Effector CD4-positive, alpha-beta T cell (primary cell): Measurements from ENCODE around the gene ANKUB1.
A peak's percentile ranks its signal among the peaks of the same experiment; 100 is the strongest.

ENCODE experiments used
- DNase-seq: peaks from one replicate; pipeline ENCODE4 v3.0.0-alpha.2; 2020

The ANKUB1 gene

DNA sequence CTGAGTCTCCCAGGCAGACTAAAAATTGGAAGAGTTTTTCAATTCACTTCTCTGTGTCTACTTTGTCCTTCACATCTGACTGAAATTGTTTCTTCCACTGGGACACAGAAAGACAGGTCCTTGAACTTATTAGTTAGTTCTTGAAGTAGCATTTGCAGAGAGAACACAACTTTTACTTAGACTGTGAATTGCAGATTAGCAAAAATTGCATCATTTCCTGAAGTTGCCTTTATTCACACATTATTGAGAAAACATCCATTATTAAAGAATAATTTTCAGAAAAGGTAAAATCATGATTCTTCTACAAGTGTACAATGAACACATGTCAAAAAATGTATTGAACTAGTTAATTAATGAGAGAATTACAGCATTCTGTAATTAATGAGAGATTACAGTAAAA lies 38.6 kb downstream of the ANKUB1 start:
- DNase-seq = no peak

DNA sequence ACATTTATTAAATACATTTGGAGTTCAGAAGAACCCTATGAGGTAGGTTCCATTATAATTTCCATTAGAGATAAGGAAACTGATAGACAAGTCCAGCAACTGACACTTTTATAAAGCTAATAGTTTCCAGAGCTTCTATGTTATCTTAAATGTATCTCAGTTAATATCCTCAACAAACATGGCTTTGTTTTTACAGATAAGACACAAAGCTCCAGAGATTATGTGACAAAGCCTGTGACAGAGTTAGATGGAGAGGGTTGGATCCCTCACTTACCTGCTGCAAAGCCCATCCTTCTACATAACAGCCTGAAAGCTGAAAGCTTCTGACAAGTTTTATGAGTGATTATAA lies 39.6 kb downstream of the ANKUB1 start:
- DNase-seq = no peak

DNA sequence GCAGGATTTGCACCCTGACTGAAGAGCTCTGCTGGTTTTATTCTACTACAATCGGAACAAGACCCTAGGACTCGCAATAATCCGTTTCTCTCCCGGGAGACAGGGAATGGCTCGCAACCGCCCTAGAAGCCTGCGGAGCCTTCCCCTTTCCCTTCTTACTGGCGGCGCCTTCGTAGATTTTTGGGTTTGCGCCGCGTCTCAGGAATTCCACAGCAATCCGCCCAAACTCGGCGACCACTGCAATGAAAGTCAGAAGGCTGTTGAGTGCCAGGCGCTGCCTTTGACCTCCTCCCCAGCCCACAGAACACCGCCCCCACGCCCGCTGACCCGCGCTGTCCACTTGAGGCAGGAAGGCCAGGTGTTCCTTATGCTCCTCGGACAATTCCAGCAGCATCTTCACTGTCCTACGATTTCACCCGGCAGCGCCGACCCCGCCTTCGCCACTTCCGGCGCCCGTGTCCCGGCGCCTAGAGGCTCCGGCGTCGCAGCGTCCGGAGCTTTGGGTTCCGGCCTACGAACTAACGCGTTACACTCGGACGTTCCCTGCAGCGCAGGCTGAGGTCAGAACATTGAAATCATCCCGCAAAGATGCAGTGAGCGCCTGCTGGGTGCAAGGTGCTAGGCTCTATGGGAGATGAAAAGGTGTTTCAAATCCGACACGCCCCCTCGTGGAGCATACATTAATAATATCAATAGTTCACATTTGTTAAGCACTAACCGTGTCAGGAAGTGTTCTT lies 40.1 kb downstream of the ANKUB1 start, which contains the start of gene COMMD2:
TSS of gene COMMD2 (minus strand) at position 439 of the 737 bp plus-strand sequence. CDS start at position 394, 45 bp downstream.
- peak; percentile 54 for DNase-seq

DNA sequence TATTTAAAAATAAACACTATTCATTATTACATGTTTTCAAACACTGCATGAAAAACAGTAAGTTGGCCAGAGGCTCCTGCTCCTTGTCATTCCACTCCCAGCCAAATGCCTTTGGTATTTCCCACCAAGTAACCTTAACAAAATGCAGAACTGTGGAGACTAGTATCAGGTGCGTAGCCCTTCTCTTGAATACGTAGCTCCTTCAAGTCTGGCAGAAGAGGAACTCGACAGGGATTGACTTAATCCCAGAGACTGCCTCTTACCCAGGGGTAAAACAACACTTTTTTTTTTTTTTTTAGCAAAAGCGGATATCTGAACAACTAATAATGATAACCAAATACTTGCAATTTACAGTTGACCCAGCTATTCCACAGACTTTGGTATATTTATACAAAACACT lies 40.8 kb downstream of the ANKUB1 start:
- no peak for DNase-seq

DNA sequence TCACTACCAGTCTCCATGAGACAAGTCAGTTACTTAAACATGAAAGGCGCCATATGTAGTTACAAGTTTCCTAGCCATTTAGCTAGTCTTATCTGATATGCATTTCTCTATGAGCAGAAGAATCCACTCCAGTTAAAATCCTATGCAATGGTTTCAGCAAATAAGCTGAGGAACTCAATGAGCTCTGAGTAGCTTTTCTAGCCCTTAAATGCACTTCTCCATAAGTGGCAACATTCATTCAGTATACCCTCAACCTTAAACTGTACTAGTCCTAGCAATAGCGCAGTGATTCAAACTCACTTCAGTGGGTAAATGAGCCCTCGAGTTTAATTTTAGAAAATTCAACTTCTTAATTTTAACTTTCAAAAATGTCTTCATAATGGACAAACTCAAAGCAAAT lies 47.7 kb downstream of the ANKUB1 start:
- no peak for DNase-seq

DNA sequence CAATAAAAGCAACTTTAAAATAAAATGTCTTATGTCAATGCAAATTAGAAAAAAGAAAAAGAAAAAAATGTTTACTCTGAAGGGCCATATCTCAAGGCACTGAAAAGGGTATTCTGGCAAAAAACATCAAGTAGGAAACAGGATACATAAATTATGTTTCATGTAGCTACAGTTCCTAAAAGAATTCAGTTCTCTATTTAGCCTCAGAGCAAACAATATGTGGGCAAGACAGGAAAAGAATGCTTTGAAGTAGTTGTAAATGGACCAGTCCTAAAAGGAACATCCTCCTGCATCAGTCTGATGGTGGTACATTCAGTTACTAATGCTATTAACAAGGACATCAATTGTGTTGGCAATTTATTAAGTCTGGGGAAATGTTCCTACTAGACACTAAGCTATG lies 48.2 kb downstream of the ANKUB1 start:
- no peak for DNase-seq

DNA sequence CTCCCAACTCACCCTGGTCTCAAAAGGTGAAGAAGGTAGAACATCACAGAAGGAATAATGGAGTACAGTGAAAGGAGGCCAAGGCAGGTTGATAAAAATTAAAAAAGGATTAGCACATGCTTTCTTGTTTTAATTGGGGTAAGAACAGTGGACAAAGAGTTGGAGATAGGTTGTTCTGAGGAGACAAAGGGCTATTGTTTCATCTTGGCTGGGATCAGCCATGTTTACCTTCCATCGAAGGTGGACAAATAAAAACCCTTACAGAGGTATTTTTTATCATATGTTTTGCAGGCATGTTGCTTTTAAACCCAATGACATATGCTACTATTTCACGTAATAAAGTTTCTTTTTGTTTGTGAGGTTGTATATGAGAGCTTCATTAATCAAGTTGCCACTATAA lies 53.0 kb downstream of the ANKUB1 start:
- DNase-seq = no peak

DNA sequence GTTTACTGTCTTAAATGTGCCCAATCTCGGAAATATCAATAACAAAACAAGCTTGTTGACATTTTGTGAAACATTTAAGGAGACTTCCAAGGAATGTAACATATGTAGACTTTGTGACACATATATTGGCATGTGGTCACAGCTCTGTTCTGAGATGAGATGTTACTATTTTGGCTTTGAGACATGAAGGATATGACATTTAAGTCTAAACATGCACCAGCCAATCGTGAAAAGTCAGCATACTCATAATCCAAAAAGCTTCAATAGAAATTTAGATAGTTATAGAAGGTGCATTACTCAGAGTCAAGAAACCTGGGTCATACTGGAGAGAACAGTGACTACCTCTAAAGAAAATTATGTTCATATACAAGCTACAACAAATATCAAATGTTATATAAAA lies 53.5 kb downstream of the ANKUB1 start:
- DNase-seq = no peak

DNA sequence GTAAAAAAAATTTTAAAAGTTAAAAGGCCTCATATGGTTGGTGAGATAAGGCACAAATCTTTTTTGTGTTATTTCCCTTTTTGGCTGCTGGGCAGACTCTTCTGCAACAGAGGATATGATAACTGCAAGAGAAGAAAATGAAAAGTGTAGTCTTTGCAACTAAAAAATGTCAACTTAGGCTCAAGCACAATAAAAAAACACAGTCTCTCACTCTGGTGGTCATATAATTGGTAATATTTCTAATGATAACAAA lies 55.5 kb downstream of the ANKUB1 start:
- no peak for DNase-seq

DNA sequence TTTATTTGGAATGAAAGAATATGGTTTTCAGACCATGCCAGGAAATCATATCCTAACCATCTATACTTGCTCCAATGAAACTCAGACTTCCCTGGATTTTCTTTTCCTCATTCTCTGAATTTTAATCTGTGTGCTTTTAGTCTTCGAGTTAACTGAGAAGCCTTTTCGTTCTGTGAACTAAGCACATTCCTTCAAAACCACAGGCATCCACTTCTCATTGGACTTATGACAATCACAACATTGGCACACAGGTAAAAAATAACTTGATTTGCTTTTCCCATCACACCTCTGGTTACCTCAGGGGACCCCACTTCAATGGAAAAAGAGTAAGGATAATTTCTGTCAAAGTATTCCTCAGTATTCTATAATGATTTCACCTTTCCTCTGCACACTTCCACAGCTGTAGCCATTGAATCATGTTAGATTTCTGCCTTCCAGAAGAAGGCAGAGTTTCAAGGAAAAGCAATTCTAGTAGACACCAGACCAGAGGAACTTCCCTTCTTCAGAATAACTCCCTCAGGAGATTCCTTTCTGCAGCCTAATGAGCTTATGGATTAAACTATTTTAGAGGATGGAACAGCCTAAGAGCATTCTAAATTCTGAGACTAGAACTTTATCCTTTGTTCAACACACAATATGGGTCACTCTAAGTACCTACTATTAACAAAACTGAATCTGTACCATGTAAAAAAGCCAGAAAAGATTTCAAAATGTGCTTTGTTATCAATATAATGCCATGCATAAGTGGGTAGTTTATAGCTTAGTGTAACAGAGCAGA lies 56.0 kb downstream of the ANKUB1 start:
- no peak for DNase-seq

DNA sequence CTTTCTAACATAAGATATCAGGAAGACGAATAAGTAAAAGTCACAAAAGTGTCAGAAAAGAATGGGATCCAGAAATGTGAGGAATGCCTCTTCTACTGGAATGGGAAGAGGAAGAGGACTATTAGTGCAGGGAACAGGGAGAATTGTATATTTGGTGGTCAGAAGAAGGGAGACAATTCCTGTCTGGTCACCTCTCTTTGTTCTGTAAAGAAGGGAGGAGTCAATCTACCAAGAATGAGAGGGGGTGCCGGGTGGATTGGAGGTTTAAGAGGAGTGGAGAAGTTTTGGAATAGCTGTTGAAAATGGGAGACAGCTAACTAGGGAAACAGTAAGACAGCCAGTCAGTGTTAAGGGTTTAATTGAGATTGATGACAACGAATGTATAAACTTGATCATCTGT lies 60.1 kb downstream of the ANKUB1 start:
- DNase-seq = no peak

DNA sequence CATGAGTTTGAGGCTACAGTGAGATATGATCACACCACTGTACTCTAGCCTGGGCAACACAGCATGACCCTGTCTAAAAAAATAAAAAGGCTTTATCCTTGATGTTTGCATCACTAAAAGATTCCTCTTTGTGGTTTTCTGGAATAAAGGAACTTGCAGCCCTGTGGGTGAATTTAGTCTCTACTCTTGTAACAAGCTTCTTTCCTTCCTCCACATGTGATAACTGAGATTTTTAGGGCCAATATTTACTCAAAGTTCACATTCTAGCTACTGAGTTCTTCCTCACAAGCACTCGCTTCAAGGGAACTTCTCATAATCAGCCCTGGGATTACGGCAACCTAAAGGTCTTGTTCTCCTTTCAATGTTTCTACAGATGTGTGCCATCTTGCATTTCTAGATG lies 64.7 kb downstream of the ANKUB1 start:
- DNase-seq = no peak

DNA sequence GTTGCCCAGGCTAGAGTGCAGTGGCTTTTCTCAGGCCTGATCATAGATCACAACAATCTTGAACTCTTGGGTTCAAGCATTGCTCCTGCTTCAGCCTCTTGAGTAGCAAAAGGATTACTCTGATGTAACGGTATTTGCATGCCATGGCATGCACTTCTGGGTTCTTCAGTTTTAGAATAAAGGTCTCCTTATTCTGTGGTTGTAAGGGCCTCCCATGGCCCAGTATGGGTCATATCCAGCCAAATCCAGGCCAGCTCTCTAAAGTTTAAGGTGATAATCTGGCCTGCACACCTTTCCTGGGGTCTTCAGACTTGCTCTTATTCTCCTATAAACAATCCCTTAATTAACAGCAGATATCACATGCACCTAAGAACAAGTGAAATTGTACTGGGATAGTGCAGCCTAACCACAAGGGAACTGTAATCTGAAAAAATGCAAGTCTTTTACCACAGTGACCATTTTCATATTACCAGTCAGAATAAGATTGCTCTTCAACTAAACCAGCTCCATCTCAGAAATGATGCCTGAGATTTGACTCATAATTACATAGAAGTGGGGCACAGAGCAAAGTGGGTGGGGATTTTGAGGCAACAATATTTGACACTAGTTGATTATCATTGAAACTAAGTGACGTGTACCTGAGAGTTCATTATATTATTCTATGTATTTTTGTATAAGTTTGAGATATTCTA lies 65.5 kb downstream of the ANKUB1 start:
- no peak for DNase-seq

DNA sequence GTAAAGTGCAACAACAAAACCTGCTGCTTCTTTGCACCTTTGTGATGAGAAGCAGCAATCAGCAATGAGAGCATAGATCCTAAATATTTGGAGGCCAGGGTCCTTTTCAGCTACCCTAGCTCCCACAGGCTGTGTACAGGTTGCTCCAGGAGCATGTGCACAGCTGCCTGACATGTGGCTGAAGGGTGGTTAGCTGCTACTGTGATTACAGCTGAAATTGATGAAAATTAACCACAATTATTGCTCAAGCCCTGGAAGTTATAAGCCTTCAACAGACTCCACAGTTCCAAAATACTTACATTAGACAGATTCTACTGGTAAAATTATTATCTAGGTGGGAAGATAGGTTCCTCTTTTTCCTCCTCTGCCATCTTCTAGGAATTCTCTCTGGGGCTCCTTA lies 68.6 kb downstream of the ANKUB1 start:
- no peak for DNase-seq

DNA sequence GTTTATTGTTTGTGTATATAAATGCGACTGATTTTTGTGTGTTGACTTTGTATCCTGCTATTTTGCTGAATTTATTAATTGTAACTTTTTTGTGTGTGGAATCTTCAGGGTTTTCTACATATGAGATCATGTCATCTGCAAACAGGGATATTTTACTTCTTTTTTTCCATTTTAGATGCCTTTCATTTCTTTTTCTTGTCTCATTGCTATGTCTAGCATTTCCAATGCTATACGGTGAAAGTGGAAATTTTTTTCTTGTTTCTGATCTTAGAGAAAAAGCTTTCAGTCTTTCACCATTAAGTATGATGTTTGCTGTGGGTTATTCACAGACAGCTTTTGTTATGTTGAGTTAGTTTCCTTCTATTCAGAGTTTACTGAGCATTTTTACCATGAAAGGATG lies 71.4 kb downstream of the ANKUB1 start:
- no peak for DNase-seq

DNA sequence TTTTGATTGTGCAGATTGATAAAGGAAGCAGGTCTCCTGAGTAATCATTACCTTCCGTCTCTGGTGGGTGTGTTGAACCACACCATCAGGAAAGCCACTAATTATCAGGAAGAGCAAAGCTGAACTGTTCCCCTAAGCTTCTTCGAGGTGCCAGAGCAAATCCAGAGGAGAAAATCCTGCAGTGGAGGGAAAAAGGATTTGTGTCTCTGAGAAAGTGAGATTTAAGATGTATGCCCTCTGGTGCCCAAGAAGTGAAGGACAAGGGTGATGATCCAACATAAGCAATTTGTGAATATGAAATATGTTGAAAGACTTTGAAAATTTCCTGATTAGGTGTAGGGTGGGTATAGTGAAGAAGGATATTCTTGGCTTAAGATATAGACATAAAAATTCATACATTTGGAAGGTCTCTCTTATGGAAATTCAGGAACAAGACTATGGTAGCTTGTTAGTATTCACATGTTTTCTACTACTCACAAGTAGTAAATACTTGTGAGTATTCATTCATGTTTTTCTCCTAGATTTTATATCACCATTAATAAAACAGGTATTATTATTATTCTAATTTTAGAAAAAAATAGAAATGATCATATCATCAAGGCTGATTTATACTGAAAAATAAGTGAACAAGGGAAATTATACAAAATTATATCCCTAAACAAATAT lies 74.8 kb downstream of the ANKUB1 start:
- no peak for DNase-seq

DNA sequence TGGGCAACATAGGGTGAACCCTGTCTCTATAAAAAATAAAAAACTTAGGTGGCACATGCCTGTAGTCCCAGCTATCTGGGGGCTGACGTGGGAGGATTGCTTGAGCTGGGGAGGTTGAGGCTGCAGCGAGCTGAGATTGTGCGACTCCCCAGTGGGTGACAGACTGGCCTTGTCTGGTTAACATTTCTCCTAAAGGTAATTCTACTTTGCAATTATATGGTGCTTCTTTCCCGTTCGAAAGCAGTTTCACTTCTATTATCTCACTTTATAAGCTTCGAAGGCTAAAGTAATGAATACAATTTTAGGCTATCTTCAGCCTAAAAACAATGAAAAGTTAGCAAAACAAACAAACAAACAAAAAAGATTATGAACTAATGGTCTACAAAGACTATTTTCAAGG lies 75.4 kb downstream of the ANKUB1 start:
- DNase-seq = no peak

DNA sequence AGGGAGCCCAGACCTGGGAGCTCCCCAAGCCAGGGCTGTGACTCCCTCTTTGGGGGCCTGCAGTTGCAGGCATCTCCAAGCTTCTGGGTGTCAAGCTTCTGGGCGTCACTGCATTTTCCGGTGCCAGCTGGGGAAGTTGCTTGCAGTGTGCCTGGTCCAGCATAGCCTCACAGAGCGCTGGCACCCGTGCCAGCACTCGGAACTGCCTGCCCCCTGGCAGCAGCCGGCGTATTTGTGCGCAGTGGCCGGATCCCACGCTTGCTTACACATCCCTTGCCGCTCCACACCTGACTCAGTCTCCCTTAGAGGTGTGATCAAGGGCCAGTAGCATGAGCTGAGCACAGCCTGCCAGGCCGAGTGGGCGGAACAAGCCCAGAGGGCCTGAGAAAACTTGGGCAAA lies 77.1 kb downstream of the ANKUB1 start:
- no peak for DNase-seq

DNA sequence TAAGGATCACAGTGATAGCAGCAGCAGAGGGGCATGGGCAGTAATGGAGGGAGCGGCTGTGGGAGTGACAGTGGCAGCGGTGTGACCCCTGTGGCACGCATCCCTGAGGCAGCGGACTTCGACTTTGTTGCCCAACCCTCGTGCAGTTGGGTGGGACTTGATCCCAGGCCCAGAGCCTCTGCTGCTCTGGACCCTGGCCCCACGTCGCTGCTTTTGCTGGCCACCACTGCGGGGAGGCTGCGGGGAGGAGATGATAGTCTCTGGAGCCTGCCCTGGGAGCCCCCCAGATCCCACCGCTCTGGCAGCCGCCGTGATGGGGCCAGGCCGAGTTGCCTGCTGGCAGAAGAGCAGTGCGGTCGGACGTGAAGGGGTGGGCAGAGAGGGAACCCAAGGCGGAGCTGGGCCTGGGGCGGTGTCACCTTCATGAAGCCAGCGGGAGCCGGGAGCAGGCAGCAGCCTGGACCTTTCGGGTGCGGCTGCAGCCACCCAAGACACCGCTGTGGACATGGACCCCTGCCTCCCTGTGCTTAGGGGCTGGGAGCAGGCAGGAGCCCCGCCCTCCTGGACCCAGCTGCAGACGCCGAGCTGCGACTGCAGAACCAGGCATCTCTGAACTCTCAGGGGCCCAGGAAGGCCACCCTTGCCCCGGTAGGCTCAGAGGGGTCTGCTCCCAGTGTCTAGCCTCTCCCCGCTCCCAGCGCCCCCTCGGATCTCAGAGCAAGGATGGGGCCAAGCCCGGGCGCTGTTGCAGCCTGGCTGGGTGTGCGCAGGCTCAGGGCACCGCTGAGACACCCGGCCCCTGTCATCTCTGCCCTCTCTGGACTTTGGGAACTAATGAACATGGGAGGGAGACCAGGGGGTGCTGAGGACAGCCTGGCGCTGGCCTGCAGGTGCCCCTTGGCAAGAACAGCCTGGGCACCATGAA lies 78.4 kb downstream of the ANKUB1 start:
- no peak for DNase-seq
